GM21360 (cell line): Measurements from ENCODE around the gene SMIM14.
"Not testable (repeated sequence)": the region's sequence is repeated elsewhere in the genome, so short reads cannot be mapped to it uniquely, and the experiment has no call there.

Source experiments
- ATAC-seq: cut with Tn5 transposase; IDR thresholded peaks from one replicate; pipeline ENCODE4 v1.9.1; 2021; ENCODE audit warnings: mild to moderate bottlenecking, moderate library complexity; ENCODE audit not compliant: unreplicated experiment

SMIM14 gene

GRCh38 chr4:39504538-39504937 lies 134.1 kb downstream of the SMIM14 start:
- ATAC-seq = no peak

- ATAC-seq = not testable (repeated sequence)
Observed at GRCh38 chr4:39502664-39503035, 136.0 kb downstream of the SMIM14 start.

- no peak for ATAC-seq
Observed at GRCh38 chr4:39502019-39502663, 136.5 kb downstream of the SMIM14 start.

- no peak for ATAC-seq
Observed at GRCh38 chr4:39498727-39499020, 140.0 kb downstream of the SMIM14 start.

- no peak for ATAC-seq
Observed at GRCh38 chr4:39497909-39498726, 140.5 kb downstream of the SMIM14 start.
